Measurements from ENCODE around the gene STYX. TPM values are rescaled to one million over a fixed set of nuclear protein-coding genes. Genes with fewer than 3 reads are reported as not detected.

Gene STYX
- total RNA-seq, 4 donors from 2014 or later: 6.0 to 14.4 (median 9.1) TPM

DNA sequence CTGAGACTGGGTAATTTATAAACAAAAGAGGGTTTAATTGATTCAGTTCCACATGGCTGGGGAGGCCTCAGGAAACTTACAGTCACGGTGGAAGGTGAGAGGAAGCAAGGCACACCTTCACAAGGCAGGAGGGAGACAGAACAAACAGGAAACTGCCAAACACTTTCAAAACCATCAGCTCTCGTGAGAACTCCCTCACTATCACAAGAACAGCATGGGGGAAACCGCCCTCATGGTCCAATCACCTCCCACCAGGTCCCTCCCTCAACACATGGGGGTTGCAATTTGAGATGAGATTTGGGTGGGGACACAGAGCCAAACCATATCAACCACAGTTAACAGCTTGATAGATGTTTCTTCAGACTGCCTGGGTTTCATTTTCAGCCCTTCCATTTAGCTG is 67.7 kb downstream of the STYX start:
- 63 to 67% methylated on average over 1 to 3 of the region's 3 CpGs for WGBS, 2 donors (ENCODE audit: low coverage in 1 of 2)

GRCh38 chr14:52798826-52799225 is 68.9 kb downstream of the STYX start:
- 92 to 97% methylated on average over 7 to 15 of the region's 15 CpGs for WGBS, 2 donors (ENCODE audit: low coverage in 1 of 2)
- no peak overlapping the region for H3K4me3 ChIP-seq
- H3K27me3 ChIP-seq: no peaks in the 10 kb centered on the region
- intact Hi-C loops (cut with DNase I; ENCODE audit: low total_unique reads) (no loop called here), in situ Hi-C loops (cut with MboI; ENCODE audit: low pct_ligation_motif_present in 1 of 4, low pct_unique_long_range_greater_than_20kb in 1 of 4, low sequenced_read_pairs in 3 of 4) (no loop called here)
- H3K9me3 ChIP-seq: no peaks in the 10 kb centered on the region
- TF ChIP-seq POLR2A (IDR thresholded peaks at IDR 0.05) (no peak), POLR2AphosphoS5 (IDR thresholded peaks at IDR 0.05) (no peak), EP300 (IDR thresholded peaks at IDR 0.05; ENCODE audit: low read depth) (no peak)
- TF ChIP-seq, protein P1, sequence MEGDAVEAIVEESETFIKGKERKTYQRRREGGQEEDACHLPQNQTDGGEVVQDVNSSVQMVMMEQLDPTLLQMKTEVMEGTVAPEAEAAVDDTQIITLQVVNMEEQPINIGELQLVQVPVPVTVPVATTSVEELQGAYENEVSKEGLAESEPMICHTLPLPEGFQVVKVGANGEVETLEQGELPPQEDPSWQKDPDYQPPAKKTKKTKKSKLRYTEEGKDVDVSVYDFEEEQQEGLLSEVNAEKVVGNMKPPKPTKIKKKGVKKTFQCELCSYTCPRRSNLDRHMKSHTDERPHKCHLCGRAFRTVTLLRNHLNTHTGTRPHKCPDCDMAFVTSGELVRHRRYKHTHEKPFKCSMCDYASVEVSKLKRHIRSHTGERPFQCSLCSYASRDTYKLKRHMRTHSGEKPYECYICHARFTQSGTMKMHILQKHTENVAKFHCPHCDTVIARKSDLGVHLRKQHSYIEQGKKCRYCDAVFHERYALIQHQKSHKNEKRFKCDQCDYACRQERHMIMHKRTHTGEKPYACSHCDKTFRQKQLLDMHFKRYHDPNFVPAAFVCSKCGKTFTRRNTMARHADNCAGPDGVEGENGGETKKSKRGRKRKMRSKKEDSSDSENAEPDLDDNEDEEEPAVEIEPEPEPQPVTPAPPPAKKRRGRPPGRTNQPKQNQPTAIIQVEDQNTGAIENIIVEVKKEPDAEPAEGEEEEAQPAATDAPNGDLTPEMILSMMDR (IDR thresholded peaks at IDR 0.05): no peak
- no peaks in the 10 kb centered on the region for H3K4me1 ChIP-seq
- no peaks in the 10 kb centered on the region for H3K36me3 ChIP-seq
- H3K27ac ChIP-seq: no peak overlapping the region
- no peak for DNase-seq

More for the DNA sequence above, 67.7 kb downstream of the STYX start:
- DNase-seq: no peak
- Histone ChIP-seq H3K27ac (no peak overlapping the region), H3K4me3 (no peak overlapping the region), H3K9me3 (no peaks in the 10 kb centered on the region), H3K27me3 (no peaks in the 10 kb centered on the region), H3K36me3 (no peaks in the 10 kb centered on the region), H3K4me1 (no peaks in the 10 kb centered on the region)
- TF ChIP-seq, protein P1 (IDR thresholded peaks at IDR 0.05): no peak
- TF ChIP-seq POLR2A (IDR thresholded peaks at IDR 0.05) (no peak), EP300 (IDR thresholded peaks at IDR 0.05; ENCODE audit: low read depth) (no peak), POLR2AphosphoS5 (IDR thresholded peaks at IDR 0.05) (no peak)
- intact Hi-C loops (cut with DNase I; ENCODE audit: low total_unique reads) (no loop called here), in situ Hi-C loops (cut with MboI; ENCODE audit: low pct_ligation_motif_present in 1 of 4, low pct_unique_long_range_greater_than_20kb in 1 of 4, low sequenced_read_pairs in 3 of 4) (no loop called here)

GRCh38 chr14:52801014-52801712 is 71.2 kb downstream of the STYX start:
- 47 to 76% methylated on average over 3 to 5 of the region's 5 CpGs for WGBS, 2 donors (ENCODE audit: low coverage in 1 of 2)
- Histone ChIP-seq H3K27me3 (no peaks in the 10 kb centered on the region), H3K4me1 (no peaks in the 10 kb centered on the region), H3K27ac (peak overlapping the region; percentile 5 to 41 (median 31)), H3K4me3 (no peak overlapping the region), H3K9me3 (no peaks in the 10 kb centered on the region), H3K36me3 (no peaks in the 10 kb centered on the region)
- intact Hi-C loops (cut with DNase I; ENCODE audit: low total_unique reads): no loop called here
- in situ Hi-C loops (cut with MboI; ENCODE audit: low pct_ligation_motif_present in 1 of 4, low pct_unique_long_range_greater_than_20kb in 1 of 4, low sequenced_read_pairs in 3 of 4): loop anchor here (25.0 kb wide), 3 partner anchors 261 to 511 kb away; no protein-coding TSS in a partner anchor
- TF ChIP-seq POLR2A (IDR thresholded peaks at IDR 0.05): no peak
- TF ChIP-seq POLR2AphosphoS5 (IDR thresholded peaks at IDR 0.05): peak in 1 of 3 donors; percentile 8
- TF ChIP-seq, protein P1 (IDR thresholded peaks at IDR 0.05): no peak
- DNase-seq: no peak

GRCh38 chr14:52802597-52802996 is 72.6 kb downstream of the STYX start:
- DNase-seq: no peak
- intact Hi-C loops (cut with DNase I; ENCODE audit: low total_unique reads) (no loop called here), in situ Hi-C loops (cut with MboI; ENCODE audit: low pct_ligation_motif_present in 1 of 4, low pct_unique_long_range_greater_than_20kb in 1 of 4, low sequenced_read_pairs in 3 of 4) (loop anchor here (25.0 kb wide), 3 partner anchors 260 to 510 kb away; no protein-coding TSS in a partner anchor)
- Histone ChIP-seq H3K27ac (peak overlapping the region in 1 of 4 donors; percentile 34), H3K36me3 (no peaks in the 10 kb centered on the region), H3K4me1 (no peaks in the 10 kb centered on the region), H3K27me3 (no peaks in the 10 kb centered on the region), H3K9me3 (no peaks in the 10 kb centered on the region), H3K4me3 (no peak overlapping the region)
- no peak for TF ChIP-seq POLR2AphosphoS5 (IDR thresholded peaks at IDR 0.05)
- no peak for TF ChIP-seq POLR2A (IDR thresholded peaks at IDR 0.05)
- no peak for TF ChIP-seq EP300 (IDR thresholded peaks at IDR 0.05; ENCODE audit: low read depth)
- TF ChIP-seq, protein P1 (IDR thresholded peaks at IDR 0.05): no peak
- 68 to 78% methylated on average over 3 of the region's 3 CpGs for WGBS, 2 donors (ENCODE audit: low coverage in 1 of 2)

All from transverse colon (tissue), 4 donors.